GM13976 (cell line): ENCODE results near the gene TPT1.

Source experiments
- DNase-seq: peaks from one replicate; pipeline ENCODE4 v3.0.0; 2012; ENCODE audit warnings: low spot score
- in situ Hi-C: fragments of 300-500 bp; cut with MboI; formaldehyde crosslinking; loops from one replicate; pipeline ENCODE4 v1.12.0; 2022; ENCODE audit warnings: low sequenced_read_pairs, mixed read lengths, inconsistent platforms; ENCODE audit not compliant: unreplicated experiment
- TF ChIP-seq, protein P1 (sequence below): IDR thresholded peaks from 2 replicates; pipeline ENCODE4 v1.5.1; 2012; ENCODE audit warnings: borderline replicate concordance, mild to moderate bottlenecking; ENCODE audit not compliant: insufficient read depth; ENCODE audit errors: extremely low read depth, missing control alignments, control extremely low read depth

The TPT1 gene

GRCh38 chr13:45370922-45371406 lies 30.0 kb upstream of the TPT1 start:
- in situ Hi-C loops = loop anchor here (10.0 to 25.0 kb wide), 2 partner anchors 124 to 341 kb away; partner anchors contain the start of gene CBY2
- TF ChIP-seq, protein P1, sequence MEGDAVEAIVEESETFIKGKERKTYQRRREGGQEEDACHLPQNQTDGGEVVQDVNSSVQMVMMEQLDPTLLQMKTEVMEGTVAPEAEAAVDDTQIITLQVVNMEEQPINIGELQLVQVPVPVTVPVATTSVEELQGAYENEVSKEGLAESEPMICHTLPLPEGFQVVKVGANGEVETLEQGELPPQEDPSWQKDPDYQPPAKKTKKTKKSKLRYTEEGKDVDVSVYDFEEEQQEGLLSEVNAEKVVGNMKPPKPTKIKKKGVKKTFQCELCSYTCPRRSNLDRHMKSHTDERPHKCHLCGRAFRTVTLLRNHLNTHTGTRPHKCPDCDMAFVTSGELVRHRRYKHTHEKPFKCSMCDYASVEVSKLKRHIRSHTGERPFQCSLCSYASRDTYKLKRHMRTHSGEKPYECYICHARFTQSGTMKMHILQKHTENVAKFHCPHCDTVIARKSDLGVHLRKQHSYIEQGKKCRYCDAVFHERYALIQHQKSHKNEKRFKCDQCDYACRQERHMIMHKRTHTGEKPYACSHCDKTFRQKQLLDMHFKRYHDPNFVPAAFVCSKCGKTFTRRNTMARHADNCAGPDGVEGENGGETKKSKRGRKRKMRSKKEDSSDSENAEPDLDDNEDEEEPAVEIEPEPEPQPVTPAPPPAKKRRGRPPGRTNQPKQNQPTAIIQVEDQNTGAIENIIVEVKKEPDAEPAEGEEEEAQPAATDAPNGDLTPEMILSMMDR = peak; percentile 89
- peak; percentile 78 for DNase-seq

- in situ Hi-C loops = loop anchor here (25.0 kb wide), 1 partner anchor 343 kb away; the partner anchor contains the start of gene CBY2
- DNase-seq = no peak
- TF ChIP-seq, protein P1 = no peak
Observed at GRCh38 chr13:45369116-45369515, 28.1 kb upstream of the TPT1 start.

DNA sequence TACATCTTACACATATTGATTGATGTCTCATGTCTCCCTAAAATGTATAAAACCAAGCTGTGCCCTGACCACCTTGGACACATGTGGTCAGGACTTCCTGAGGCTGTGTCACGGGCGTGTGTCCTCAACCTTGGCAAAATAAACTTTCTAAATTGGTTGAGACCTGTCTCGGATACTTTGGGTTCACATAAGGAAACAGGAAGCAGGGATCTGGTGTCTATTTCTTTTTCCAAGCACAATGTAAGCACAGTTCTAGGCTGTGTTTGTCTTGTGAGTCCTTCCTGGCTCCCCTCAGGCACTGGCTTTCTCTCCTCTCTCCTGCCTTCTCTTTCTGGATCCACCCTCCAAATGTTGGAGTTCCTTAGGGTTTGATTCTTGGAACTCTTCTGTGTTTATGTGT lies 27.6 kb upstream of the TPT1 start:
- TF ChIP-seq, protein P1 = no peak
- no peak for DNase-seq
- in situ Hi-C loops = loop anchor here (25.0 kb wide), 1 partner anchor 344 kb away; the partner anchor contains the start of gene CBY2

- TF ChIP-seq, protein P1 = no peak
- no peak for DNase-seq
- in situ Hi-C loops = loop anchor here (25.0 kb wide), 1 partner anchor 344 kb away; the partner anchor contains the start of gene CBY2
Observed at GRCh38 chr13:45368005-45368404, 27.0 kb upstream of the TPT1 start.

GRCh38 chr13:45367358-45367757 lies 26.4 kb upstream of the TPT1 start:
- TF ChIP-seq, protein P1 = no peak
- in situ Hi-C loops = loop anchor here (25.0 kb wide), 1 partner anchor 345 kb away; the partner anchor contains the start of gene CBY2
- DNase-seq = peak; percentile 86

DNA sequence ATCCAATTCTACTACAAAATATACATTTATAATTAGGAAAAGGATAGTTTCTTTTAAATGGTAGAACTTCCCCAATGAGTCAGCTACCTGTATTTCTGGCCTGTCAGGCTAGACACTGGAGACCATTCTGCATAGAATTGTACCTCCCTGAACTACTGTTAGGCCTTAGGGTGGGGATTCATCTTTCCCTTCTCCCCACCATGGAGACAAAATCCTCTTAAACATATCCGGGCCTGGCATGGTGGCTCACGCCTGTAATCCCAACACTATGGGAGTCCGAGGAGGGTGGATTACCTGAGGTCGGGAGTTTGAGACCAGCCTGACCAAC lies 24.5 kb upstream of the TPT1 start:
- no peak for DNase-seq
- in situ Hi-C loops = loop anchor here (25.0 kb wide), 1 partner anchor 347 kb away; the partner anchor contains the start of gene CBY2
- TF ChIP-seq, protein P1 = no peak

GRCh38 chr13:45364876-45365557 lies 24.0 kb upstream of the TPT1 start:
- no peak for DNase-seq
- TF ChIP-seq, protein P1 = no peak
- in situ Hi-C loops = loop anchor here (25.0 kb wide), 1 partner anchor 347 kb away; the partner anchor contains the start of gene CBY2
